Measurements from ENCODE around the gene KRTAP10-4. TPM values are rescaled to one million over a fixed set of nuclear protein-coding genes. Genes with fewer than 3 reads are reported as not detected.

Gene KRTAP10-4
- total RNA-seq, 4 donors from 2014 or later = not detected

DNA sequence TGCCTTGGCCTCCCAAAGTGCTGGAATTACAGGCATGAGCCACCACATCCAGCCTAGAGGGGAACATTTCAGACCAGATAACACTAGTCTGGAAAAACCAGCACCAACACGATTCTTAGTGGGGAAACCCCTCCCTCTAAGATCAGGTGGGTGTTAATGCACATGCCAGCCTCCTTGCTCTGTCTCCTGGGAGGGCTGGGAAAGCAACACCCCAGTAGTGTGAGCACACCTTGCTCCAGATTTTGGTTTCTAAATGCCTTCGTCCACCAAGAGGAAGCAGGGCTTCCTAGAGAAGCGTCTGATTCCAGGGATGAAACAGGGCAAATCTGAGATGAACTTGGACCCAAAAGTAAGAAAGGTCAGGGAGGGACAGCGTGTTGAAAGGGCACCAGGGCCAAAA, 2.2 kb upstream of the KRTAP10-4 start:
- Histone ChIP-seq H3K9me3 (peaks cover 0 to 21% (median 0%) of the 10 kb centered on the region in 3 donors), H3K27me3 (peaks cover 65% of the 10 kb centered on the region), H3K27ac (no peak overlapping the region), H3K36me3 (no peaks in the 10 kb centered on the region), H3K4me3 (no peak overlapping the region), H3K4me1 (no peaks in the 10 kb centered on the region)
- TF ChIP-seq EP300 (IDR thresholded peaks at IDR 0.05) = no peak
- TF ChIP-seq POLR2AphosphoS5 (IDR thresholded peaks at IDR 0.05) = no peak
- TF ChIP-seq POLR2A (IDR thresholded peaks at IDR 0.05) = no peak
- TF ChIP-seq, protein P1, sequence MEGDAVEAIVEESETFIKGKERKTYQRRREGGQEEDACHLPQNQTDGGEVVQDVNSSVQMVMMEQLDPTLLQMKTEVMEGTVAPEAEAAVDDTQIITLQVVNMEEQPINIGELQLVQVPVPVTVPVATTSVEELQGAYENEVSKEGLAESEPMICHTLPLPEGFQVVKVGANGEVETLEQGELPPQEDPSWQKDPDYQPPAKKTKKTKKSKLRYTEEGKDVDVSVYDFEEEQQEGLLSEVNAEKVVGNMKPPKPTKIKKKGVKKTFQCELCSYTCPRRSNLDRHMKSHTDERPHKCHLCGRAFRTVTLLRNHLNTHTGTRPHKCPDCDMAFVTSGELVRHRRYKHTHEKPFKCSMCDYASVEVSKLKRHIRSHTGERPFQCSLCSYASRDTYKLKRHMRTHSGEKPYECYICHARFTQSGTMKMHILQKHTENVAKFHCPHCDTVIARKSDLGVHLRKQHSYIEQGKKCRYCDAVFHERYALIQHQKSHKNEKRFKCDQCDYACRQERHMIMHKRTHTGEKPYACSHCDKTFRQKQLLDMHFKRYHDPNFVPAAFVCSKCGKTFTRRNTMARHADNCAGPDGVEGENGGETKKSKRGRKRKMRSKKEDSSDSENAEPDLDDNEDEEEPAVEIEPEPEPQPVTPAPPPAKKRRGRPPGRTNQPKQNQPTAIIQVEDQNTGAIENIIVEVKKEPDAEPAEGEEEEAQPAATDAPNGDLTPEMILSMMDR (IDR thresholded peaks at IDR 0.05) = no peak
- WGBS, 2 donors (ENCODE audit: low coverage in 1 of 2) = 0 to 97% methylated on average over 1 to 3 of the region's 4 CpGs
- ATAC-seq = no peak

DNA sequence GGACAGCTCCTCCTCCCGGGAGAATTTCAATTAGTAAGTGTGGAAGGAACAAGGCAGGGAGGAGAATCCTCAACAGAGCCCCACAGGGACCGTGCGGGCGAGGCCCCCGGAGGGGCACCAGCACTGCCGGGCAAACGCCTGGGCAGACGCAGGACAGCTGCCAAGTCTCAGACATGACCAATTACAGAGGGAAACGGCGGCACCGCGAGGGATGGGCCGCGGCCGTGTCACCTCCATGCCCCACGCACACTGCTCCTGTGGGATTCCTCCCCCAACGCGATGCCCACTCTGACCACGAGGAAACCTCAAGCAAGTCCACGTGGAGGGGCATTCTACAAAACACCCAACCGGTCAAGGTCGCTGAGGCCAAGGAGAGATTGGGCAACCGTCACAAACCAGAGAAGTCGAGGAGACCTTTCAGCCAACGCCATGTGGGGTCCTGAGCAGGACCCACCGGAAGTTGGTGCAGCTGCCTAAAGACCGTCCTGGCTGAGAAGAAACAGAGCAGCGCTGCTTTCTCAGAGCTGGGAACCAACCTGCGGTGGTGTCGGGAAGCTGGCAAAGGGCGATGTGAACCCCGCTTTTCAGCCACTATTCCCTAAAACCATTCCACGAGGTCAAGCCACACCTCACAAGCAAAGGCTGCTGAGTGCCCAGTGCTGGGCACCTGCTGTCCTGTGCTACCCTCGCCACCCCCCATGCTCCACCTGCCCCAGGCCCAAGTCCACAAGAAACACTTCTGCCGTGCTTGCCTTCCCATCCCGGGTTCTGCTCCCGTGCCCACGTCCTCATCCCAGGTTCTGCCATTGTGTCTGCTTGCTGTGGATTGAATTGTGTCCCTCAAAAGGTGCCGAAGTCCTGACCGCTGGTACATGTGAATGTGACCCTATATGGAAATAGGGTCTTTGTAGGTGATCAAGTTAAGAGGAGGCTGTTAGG, 1.4 kb upstream of the KRTAP10-4 start:
- H3K9me3 ChIP-seq = peaks cover 0 to 29% (median 0%) of the 10 kb centered on the region in 3 donors
- TF ChIP-seq, protein P1 (IDR thresholded peaks at IDR 0.05) = no peak
- TF ChIP-seq POLR2AphosphoS5 (IDR thresholded peaks at IDR 0.05) (no peak), EP300 (IDR thresholded peaks at IDR 0.05) (no peak), POLR2A (IDR thresholded peaks at IDR 0.05) (no peak)
- ATAC-seq = no peak
- no peaks in the 10 kb centered on the region for H3K36me3 ChIP-seq
- no peak overlapping the region for H3K4me3 ChIP-seq
- no peaks in the 10 kb centered on the region for H3K4me1 ChIP-seq
- H3K27ac ChIP-seq = no peak overlapping the region
- peaks cover 73% of the 10 kb centered on the region for H3K27me3 ChIP-seq
- WGBS, 2 donors (ENCODE audit: low coverage in 1 of 2) = 87 to 93% methylated on average over 16 to 19 of the region's 40 CpGs

DNA sequence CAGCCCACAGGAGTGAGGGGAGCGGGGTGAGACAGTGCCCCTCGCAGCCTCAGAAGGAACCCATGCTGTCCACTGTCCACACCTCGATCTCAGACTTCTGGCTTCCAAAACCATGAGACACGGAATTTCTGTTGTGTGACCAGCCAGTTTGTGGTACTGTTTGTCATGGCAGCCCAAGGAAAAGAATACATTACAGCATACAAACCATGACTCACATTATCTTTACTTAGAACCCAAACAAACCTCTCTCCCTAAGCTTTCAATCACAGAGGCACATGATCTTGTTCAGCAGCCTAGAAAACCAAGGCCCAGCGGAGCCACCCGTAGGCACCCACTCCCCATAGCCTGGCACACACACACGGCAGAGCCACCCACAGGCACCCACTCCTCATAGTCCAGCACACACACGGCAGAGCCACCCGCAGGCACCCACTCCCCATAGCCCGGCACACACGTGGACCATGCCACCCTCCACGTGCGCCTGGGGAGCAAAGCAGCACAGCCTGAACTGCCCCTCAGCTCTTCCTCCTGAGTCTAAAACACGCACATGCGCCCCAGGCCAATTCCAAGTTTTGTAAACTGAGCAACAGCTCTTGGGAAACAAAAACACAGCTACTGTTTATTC, 458 bp upstream of the KRTAP10-4 start:
- H3K9me3 ChIP-seq = peaks cover 0 to 39% (median 0%) of the 10 kb centered on the region in 3 donors

DNA sequence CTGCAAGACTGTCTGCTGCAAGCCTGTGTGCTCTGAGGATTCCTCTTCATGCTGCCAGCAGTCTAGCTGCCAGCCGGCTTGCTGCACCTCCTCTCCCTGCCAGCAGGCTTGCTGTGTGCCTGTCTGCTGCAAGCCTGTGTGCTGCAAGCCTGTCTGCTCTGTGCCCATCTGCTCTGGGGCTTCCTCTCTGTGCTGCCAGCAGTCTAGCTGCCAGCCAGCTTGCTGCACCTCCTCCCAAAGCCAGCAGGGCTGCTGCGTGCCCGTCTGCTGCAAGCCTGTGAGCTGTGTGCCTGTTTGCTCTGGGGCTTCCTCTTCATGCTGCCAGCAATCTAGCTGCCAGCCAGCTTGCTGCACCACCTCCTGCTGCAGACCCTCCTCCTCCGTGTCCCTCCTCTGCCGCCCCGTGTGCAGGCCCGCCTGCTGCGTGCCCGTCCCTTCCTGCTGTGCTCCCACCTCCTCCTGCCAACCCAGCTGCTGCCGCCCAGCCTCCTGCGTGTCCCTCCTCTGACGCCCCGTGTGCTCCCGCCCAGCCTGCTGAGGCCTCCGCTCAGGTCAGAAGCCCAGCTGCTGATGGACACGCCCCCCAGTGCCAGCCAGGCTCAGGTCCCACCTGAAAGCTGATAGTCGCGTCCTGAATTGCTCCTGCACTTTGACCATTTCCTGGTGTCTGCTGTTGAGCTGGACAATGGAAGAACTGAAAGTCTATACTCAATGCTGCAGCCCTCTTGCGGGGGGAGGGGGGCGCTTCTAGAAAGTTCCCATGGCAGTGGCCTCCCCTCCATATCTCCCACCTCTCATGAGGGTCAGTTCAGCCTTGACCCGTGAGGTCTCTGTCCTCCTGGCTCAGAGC, 1.2 kb downstream of the KRTAP10-4 start:
- no peak for ATAC-seq
- TF ChIP-seq POLR2A (IDR thresholded peaks at IDR 0.05) (no peak), POLR2AphosphoS5 (IDR thresholded peaks at IDR 0.05) (no peak), EP300 (IDR thresholded peaks at IDR 0.05) (no peak)
- TF ChIP-seq, protein P1 (IDR thresholded peaks at IDR 0.05) = no peak
- H3K4me3 ChIP-seq = no peak overlapping the region
- no peak overlapping the region for H3K27ac ChIP-seq
- H3K9me3 ChIP-seq = peaks cover 0 to 43% (median 0%) of the 10 kb centered on the region in 3 donors
- no peaks in the 10 kb centered on the region for H3K36me3 ChIP-seq
- no peaks in the 10 kb centered on the region for H3K4me1 ChIP-seq
- WGBS, 2 donors (ENCODE audit: low coverage in 1 of 2) = 29% methylated on average over 9 of the region's 21 CpGs; no CpG with 5 or more reads in 1 of the 2 donors
- H3K27me3 ChIP-seq = peaks cover 69% of the 10 kb centered on the region

More for the DNA sequence above, 458 bp upstream of the KRTAP10-4 start:
- H3K4me3 ChIP-seq = no peak overlapping the region
- H3K27me3 ChIP-seq = peaks cover 70% of the 10 kb centered on the region
- H3K27ac ChIP-seq = no peak overlapping the region
- no peaks in the 10 kb centered on the region for H3K4me1 ChIP-seq
- no peaks in the 10 kb centered on the region for H3K36me3 ChIP-seq
- TF ChIP-seq EP300 (IDR thresholded peaks at IDR 0.05) = no peak
- TF ChIP-seq POLR2A (IDR thresholded peaks at IDR 0.05) = no peak
- TF ChIP-seq, protein P1 (IDR thresholded peaks at IDR 0.05) = no peak
- TF ChIP-seq POLR2AphosphoS5 (IDR thresholded peaks at IDR 0.05) = no peak
- no peak for ATAC-seq
- 83 to 94% methylated on average over 5 to 8 of the region's 15 CpGs for WGBS, 2 donors (ENCODE audit: low coverage in 1 of 2)
